SK-N-SH (cell line): ENCODE results near the gene CDH16. TPM values are rescaled to one million over a fixed set of nuclear protein-coding genes. Genes with fewer than 3 reads are reported as not detected.
A peak's percentile ranks its signal among the peaks of the same experiment; 100 is the strongest.

Experiments used
- CTCF ChIA-PET: fragments of 300-600, 350-600 bp; formaldehyde crosslinking; extraction: SDS; loops from one replicate; lab custom pipeline; 2021; lab: Yijun Ruan, JAX
- POLR2A ChIA-PET: fragments of 350-600 bp; sonication (Branson Sonifier 250); formaldehyde crosslinking; extraction: SDS; loops from one replicate; lab custom pipeline; 2020; ENCODE audit warnings: antibody characterized with exemption, inconsistent platforms; lab: Yijun Ruan, JAX
- DNase-seq: peaks from one replicate; pipeline ENCODE4 v3.0.0; 2012
- H2AFZ ChIP-seq: fragments of 200-600 bp; sonication (generic); 2 replicates; pipeline ENCODE4 v1.8.1; 2016; ENCODE audit warnings: antibody characterized with exemption, mild to moderate bottlenecking, low read depth
- H3F3A ChIP-seq: fragments of 200-600 bp; sonication (generic); replicated peaks from 2 replicates; pipeline ENCODE3; 2016; ENCODE audit warnings: antibody characterized with exemption, mild to moderate bottlenecking; ENCODE audit not compliant: insufficient read depth
- H3K27ac ChIP-seq, 2 experiments: fragments of 200-500 bp in 1 of 2; fragments of 200-600 bp in 1 of 2; sonication (Bioruptor generic) in 1 of 2; sonication (generic), shearing (Covaris generic) in 1 of 2; 2 replicates each; pipeline versions ENCODE4 v1.5.1 to v1.6.1; 2014 to 2016; ENCODE audit warnings: low read depth in 2 of 2, inconsistent platforms in 1 of 2, low read length in 1 of 2, mild to moderate bottlenecking in 1 of 2, mixed read lengths in 1 of 2
- H3K27me3 ChIP-seq: fragments of 200-600 bp; sonication (generic), shearing (Covaris generic); 2 replicates; pipeline ENCODE4 v1.6.1; 2016; ENCODE audit warnings: mixed run types; ENCODE audit not compliant: insufficient read depth
- H3K36me3 ChIP-seq, 2 experiments: fragments of 200-500 bp in 1 of 2; fragments of 200-600 bp in 1 of 2; sonication (Bioruptor generic) in 1 of 2; sonication (generic) in 1 of 2; replicated peaks in 1 of 2; 2 replicates each; pipeline versions ENCODE3 to v1.5.1; 2014 to 2016; ENCODE audit warnings: low read length in 1 of 2, mild to moderate bottlenecking in 1 of 2; ENCODE audit not compliant: insufficient read depth in 2 of 2, control insufficient read depth in 1 of 2
- H3K4me1 ChIP-seq, 2 experiments: fragments of 200-500 bp in 1 of 2; fragments of 200-600 bp in 1 of 2; sonication (Bioruptor generic) in 1 of 2; sonication (generic), shearing (Covaris generic) in 1 of 2; 2 replicates each; pipeline versions ENCODE4 v1.5.1 to v1.6.1; 2014 to 2016; ENCODE audit warnings: low read depth in 1 of 2, low read length in 1 of 2, mixed run types in 1 of 2; ENCODE audit not compliant: insufficient read depth in 2 of 2, control insufficient read depth in 1 of 2
- H3K4me2 ChIP-seq: fragments of 200-600 bp; sonication (generic), shearing (Covaris generic); 2 replicates; pipeline ENCODE4 v1.6.1; 2017; ENCODE audit warnings: mixed run types
- H3K4me3 ChIP-seq, 2 experiments: fragments of 200-500 bp in 1 of 2; fragments of 200-600 bp in 1 of 2; sonication (Bioruptor generic) in 1 of 2; sonication (generic), shearing (Covaris generic) in 1 of 2; 2 replicates each; pipeline versions ENCODE4 v1.5.1 to v1.8.1; 2014 to 2016; ENCODE audit warnings: low read depth in 2 of 2, inconsistent platforms in 1 of 2, low read length in 1 of 2, mild to moderate bottlenecking in 1 of 2, mixed read lengths in 1 of 2, moderate library complexity in 1 of 2
- H3K79me2 ChIP-seq: fragments of 200-600 bp; sonication (generic); 2 replicates; pipeline ENCODE4 v1.8.1; 2017; ENCODE audit warnings: mild to moderate bottlenecking; ENCODE audit not compliant: insufficient read depth
- H3K9ac ChIP-seq: fragments of 200-600 bp; sonication (generic); 2 replicates; pipeline ENCODE4 v1.6.1; 2017; ENCODE audit warnings: mixed run types
- H3K9me2 ChIP-seq: fragments of 200-600 bp; sonication (generic); 2 replicates; pipeline ENCODE4 v1.6.1; 2017; ENCODE audit warnings: mixed run types
- H3K9me3 ChIP-seq: fragments of 200-600 bp; sonication (generic); 2 replicates; pipeline ENCODE4 v1.6.1; 2017; ENCODE audit warnings: mixed run types, mild to moderate bottlenecking, moderate library complexity
- H4K20me1 ChIP-seq: fragments of 200-600 bp; sonication (generic); 2 replicates; pipeline ENCODE4 v1.6.1; 2017; ENCODE audit warnings: mild to moderate bottlenecking, mixed run types; ENCODE audit not compliant: insufficient read depth
- CHD2 ChIP-seq: fragments of 150-350 bp; IDR thresholded peaks from 2 replicates; pipeline ENCODE4 v1.6.1; 2018; ENCODE audit warnings: low read length; ENCODE audit not compliant: partially characterized antibody
- EZH2phosphoT487 ChIP-seq: fragments of 200-600 bp; sonication (generic); IDR thresholded peaks from 2 replicates; pipeline ENCODE4 v1.6.1; 2017; ENCODE audit warnings: low read depth, mixed run types, mild to moderate bottlenecking, antibody characterized with exemption, moderate library complexity, borderline replicate concordance
- FOXJ3 ChIP-seq: sonication (generic); formaldehyde crosslinking; IDR thresholded peaks from 2 replicates; pipeline ENCODE4 v1.5.1; 2020; ENCODE audit warnings: mild to moderate bottlenecking, missing genetic modification reagents
- FOXM1 ChIP-seq: IDR thresholded peaks from 2 replicates; pipeline ENCODE4 v1.4.0; 2012; ENCODE audit warnings: low read depth, mild to moderate bottlenecking
- GABPA ChIP-seq: IDR thresholded peaks from 2 replicates; pipeline ENCODE4 v1.4.0; 2012; ENCODE audit warnings: low read depth, mild to moderate bottlenecking
- MAX ChIP-seq: IDR thresholded peaks from 2 replicates; pipeline ENCODE4 v1.4.0; 2012; ENCODE audit warnings: low read depth
- MXI1 ChIP-seq: IDR thresholded peaks from 2 replicates; pipeline ENCODE4 v1.6.1; 2012; ENCODE audit warnings: mild to moderate bottlenecking, low read depth, low read length, improper control_type of control experiment
- NRF1 ChIP-seq: IDR thresholded peaks from 2 replicates; pipeline ENCODE4 v1.6.1; 2012; ENCODE audit warnings: low read depth, mild to moderate bottlenecking, low read length
- SIN3A ChIP-seq: IDR thresholded peaks from 2 replicates; pipeline ENCODE4 v1.6.1; 2012; ENCODE audit warnings: low read depth, mild to moderate bottlenecking, low read length, moderate library complexity, borderline replicate concordance
- TAF1 ChIP-seq: IDR thresholded peaks from 2 replicates; pipeline ENCODE4 v1.6.1; 2012; ENCODE audit warnings: low read depth, mild to moderate bottlenecking, low read length, moderate library complexity, borderline replicate concordance
- TCF12 ChIP-seq: IDR thresholded peaks from 2 replicates; pipeline ENCODE4 v1.4.0; 2012
- TEAD4 ChIP-seq: IDR thresholded peaks from 2 replicates; pipeline ENCODE4 v1.4.0; 2012; ENCODE audit warnings: mild to moderate bottlenecking, borderline replicate concordance; ENCODE audit not compliant: insufficient read depth
- USF1 ChIP-seq: IDR thresholded peaks from 2 replicates; pipeline ENCODE4 v1.4.0; 2012; ENCODE audit warnings: low read depth, borderline replicate concordance
- YY1 ChIP-seq: IDR thresholded peaks from 2 replicates; pipeline ENCODE4 v1.4.0; 2012; ENCODE audit warnings: low read depth, mild to moderate bottlenecking
- WGBS: methylation state at CpG from one replicate; pipeline ENCODE4 v1.1.6; 2017; ENCODE audit warnings: low lambda C conversion rate; 5-methylcytosine and 5-hydroxymethylcytosine counted together
- polyA plus RNA-seq, 3 experiments: library from polyadenylated mRNA; depleted of rRNA; stranded (reverse); fragments of >200 nt; gene quantifications; 2 replicates each; pipeline ENCODE4 v1.2.3, GENCODE V29; 2012

Gene CDH16
- polyA plus RNA-seq, 1 of the 3 experiments (the other 2 are of a cell fraction): not detected

GRCh38 chr16:66905633-66906539 lies 12.8 kb downstream of the CDH16 start (continued):
- TF ChIP-seq FOXM1: no peak
- no peak for TF ChIP-seq TEAD4
- no peak for TF ChIP-seq TCF12
- no peak for TF ChIP-seq TAF1
- TF ChIP-seq USF1: no peak
- no peak for TF ChIP-seq NRF1
- no peak for TF ChIP-seq SIN3A
- TF ChIP-seq YY1: no peak

GRCh38 chr16:66904846-66905632 lies 13.6 kb downstream of the CDH16 start:
- 68% methylated on average over 10 of the region's 16 CpGs for WGBS
- H3K9ac ChIP-seq: no peak overlapping the region
- no peaks in the 10 kb centered on the region for H3K36me3 ChIP-seq
- DNase-seq: peak; percentile 10
- no peaks in the 10 kb centered on the region for H3K9me3 ChIP-seq
- H3K9me2 ChIP-seq: no peaks in the 10 kb centered on the region
- H4K20me1 ChIP-seq: no peaks in the 10 kb centered on the region
- peaks cover 9 to 11% of the 10 kb centered on the region in 2 experiments for H3K4me1 ChIP-seq
- POLR2A ChIA-PET: no interaction called here
- no peaks in the 10 kb centered on the region for H3F3A ChIP-seq
- no peak overlapping the region for H3K27ac ChIP-seq
- no peaks in the 10 kb centered on the region for H3K79me2 ChIP-seq
- no peak overlapping the region for H3K4me3 ChIP-seq
- no peak overlapping the region for H3K4me2 ChIP-seq
- H3K27me3 ChIP-seq: no peaks in the 10 kb centered on the region
- CTCF ChIA-PET: interaction anchor here (0.7 to 4.9 kb wide), 6 partner anchors 9 to 250 kb away, joined by 3 to 41 read pairs (median 3); partner anchors contain the start of genes CES3 and CIAO2B
- TF ChIP-seq MXI1 (no peak), FOXJ3 (CRISPR knock-in tag) (no peak), YY1 (no peak), GABPA (no peak), CHD2 (no peak), EZH2phosphoT487 (no peak), SIN3A (no peak), MAX (no peak)
- H2AFZ ChIP-seq: no peak overlapping the region
